ENCODE results near the gene TRIOBP.

DNA sequence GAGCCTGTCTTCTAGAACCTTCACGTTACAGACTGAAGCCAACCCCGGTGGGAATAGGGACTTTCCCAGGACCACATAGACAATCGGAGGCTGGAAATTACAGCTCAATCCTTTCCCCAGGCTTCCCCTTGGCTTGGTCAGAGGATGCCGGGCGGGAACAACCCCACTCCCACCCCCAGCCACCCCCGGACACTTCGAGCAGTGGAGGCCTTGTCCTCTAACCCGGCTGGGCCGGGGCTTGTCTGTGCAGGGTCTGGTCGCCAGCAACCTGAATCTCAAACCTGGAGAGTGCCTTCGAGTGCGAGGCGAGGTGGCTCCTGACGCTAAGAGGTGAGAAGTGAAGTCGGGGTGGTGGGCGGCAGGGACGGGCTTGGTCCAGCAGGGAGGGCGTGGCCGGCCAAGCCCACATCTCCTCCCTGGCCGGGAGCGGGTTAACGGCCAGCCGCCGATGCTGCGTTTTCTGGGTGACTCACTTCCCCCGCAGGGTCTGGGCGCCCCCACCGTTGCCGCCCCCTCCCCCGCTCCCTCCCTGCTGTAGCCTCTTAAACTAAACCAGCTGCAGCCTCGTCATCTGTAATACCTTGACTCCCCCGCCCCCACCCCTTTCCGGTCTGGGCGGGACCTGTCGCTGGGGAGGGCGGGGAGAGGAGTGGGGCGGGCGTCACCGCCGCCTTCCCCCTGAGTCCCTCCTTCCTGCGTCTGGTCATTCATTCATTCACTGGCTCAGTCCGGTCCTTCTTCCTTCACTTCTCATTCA, 19.9 kb upstream of the TRIOBP start:
- TF ChIP-seq, protein P1, sequence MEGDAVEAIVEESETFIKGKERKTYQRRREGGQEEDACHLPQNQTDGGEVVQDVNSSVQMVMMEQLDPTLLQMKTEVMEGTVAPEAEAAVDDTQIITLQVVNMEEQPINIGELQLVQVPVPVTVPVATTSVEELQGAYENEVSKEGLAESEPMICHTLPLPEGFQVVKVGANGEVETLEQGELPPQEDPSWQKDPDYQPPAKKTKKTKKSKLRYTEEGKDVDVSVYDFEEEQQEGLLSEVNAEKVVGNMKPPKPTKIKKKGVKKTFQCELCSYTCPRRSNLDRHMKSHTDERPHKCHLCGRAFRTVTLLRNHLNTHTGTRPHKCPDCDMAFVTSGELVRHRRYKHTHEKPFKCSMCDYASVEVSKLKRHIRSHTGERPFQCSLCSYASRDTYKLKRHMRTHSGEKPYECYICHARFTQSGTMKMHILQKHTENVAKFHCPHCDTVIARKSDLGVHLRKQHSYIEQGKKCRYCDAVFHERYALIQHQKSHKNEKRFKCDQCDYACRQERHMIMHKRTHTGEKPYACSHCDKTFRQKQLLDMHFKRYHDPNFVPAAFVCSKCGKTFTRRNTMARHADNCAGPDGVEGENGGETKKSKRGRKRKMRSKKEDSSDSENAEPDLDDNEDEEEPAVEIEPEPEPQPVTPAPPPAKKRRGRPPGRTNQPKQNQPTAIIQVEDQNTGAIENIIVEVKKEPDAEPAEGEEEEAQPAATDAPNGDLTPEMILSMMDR (IDR thresholded peaks at IDR 0.05), result no peak
- TF ChIP-seq POLR2A (IDR thresholded peaks at IDR 0.05), result no peak
